NB4 (cell line): ENCODE data around the gene ZNF460.

Source experiments
- CTCF ChIP-seq: IDR thresholded peaks from one replicate; pipeline ENCODE4 v1.5.1; 2012; ENCODE audit warnings: low read depth, low read length
- TF ChIP-seq, protein P1 (sequence below): IDR thresholded peaks from 2 replicates; pipeline ENCODE4 v1.6.1; 2011; ENCODE audit warnings: low read depth, low read length

DNA sequence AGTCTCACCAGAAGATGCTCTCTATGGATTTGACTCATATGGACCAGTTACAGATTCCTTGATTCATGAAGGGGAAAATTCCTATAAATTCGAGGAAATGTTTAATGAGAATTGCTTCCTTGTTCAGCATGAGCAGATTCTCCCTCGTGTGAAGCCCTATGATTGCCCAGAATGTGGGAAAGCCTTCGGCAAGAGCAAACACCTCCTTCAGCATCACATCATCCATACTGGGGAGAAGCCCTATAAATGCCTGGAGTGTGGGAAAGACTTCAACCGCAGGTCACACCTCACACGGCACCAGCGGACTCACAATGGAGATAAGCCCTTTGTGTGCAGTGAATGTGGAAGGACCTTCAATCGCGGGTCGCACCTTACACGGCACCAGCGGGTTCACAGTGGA, 10.7 kb downstream of the ZNF460 start:
- TF ChIP-seq, protein P1, sequence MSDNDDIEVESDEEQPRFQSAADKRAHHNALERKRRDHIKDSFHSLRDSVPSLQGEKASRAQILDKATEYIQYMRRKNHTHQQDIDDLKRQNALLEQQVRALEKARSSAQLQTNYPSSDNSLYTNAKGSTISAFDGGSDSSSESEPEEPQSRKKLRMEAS = no peak
- no peak for TF ChIP-seq CTCF
